Upper lobe of left lung (tissue), 4 donors: ENCODE data around the gene GNG2.

Source experiments
- EP300 ChIP-seq, 4 donors: sonication (generic); formaldehyde crosslinking; IDR thresholded peaks; one replicate each; pipeline ENCODE4 v1.5.1; 2017; ENCODE audit warnings: antibody characterized with exemption in 4 of 4, control low read depth in 2 of 4
- POLR2A ChIP-seq, 4 donors: fragments of 450-650 bp; IDR thresholded peaks; one replicate each; pipeline ENCODE4 v1.5.1; 2016 to 2017; ENCODE audit warnings: antibody characterized with exemption in 4 of 4, mild to moderate bottlenecking in 2 of 4
- POLR2AphosphoS5 ChIP-seq, 2 donors: sonication (generic); formaldehyde crosslinking; IDR thresholded peaks; one replicate each; pipeline ENCODE4 v1.5.1; 2017; ENCODE audit warnings: antibody characterized with exemption in 2 of 2
- TF ChIP-seq, protein P1 (sequence below), 6 experiments: fragments of 450-650 bp in 4 of 6; fragments of 200-600 bp in 2 of 6; sonication (generic) in 2 of 6; IDR thresholded peaks; one replicate each; pipeline ENCODE4 v1.5.1; 2016 to 2019; ENCODE audit warnings: antibody characterized with exemption in 6 of 6

DNA sequence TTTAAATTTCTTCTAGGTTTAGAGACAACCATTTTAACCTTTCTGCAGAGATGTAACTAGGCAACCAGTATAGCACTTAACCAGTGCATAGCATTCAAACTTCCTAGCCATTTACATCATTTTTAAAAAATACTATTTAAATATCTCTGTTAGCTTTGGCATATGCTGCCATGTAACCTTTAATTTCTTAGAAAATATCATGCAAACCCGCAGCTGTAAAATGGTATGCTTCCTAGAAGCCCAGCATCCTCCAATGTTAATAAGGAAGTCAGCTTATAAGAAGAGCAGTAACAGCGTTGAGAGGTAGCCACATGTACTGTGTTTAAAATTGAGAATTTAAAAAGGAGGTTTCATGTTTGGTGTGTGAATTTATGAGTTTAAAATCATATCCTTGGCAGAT is 22.8 kb downstream of the GNG2 start:
- TF ChIP-seq, protein P1, sequence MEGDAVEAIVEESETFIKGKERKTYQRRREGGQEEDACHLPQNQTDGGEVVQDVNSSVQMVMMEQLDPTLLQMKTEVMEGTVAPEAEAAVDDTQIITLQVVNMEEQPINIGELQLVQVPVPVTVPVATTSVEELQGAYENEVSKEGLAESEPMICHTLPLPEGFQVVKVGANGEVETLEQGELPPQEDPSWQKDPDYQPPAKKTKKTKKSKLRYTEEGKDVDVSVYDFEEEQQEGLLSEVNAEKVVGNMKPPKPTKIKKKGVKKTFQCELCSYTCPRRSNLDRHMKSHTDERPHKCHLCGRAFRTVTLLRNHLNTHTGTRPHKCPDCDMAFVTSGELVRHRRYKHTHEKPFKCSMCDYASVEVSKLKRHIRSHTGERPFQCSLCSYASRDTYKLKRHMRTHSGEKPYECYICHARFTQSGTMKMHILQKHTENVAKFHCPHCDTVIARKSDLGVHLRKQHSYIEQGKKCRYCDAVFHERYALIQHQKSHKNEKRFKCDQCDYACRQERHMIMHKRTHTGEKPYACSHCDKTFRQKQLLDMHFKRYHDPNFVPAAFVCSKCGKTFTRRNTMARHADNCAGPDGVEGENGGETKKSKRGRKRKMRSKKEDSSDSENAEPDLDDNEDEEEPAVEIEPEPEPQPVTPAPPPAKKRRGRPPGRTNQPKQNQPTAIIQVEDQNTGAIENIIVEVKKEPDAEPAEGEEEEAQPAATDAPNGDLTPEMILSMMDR (IDR thresholded peaks at IDR 0.05): no peak
- TF ChIP-seq POLR2A (IDR thresholded peaks at IDR 0.05) (no peak), POLR2AphosphoS5 (IDR thresholded peaks at IDR 0.05) (no peak), EP300 (IDR thresholded peaks at IDR 0.05) (no peak)
